Endothelial cell (in vitro differentiated cells): ENCODE data around the gene GCNA. TPM values are rescaled to one million over a fixed set of nuclear protein-coding genes. Genes with fewer than 3 reads are reported as not detected.
"Not testable (repeated sequence)": the region's sequence is repeated elsewhere in the genome, so short reads cannot be mapped to it uniquely, and the experiment has no call there.

Source experiments
- DNase-seq: peaks from one replicate; pipeline ENCODE4 v3.0.0; 2021; ENCODE audit warnings: low spot score
- H3K27ac Mint-ChIP-seq: one replicate; pipeline ENCODE4 v1.8.0; 2021; ENCODE audit warnings: mixed read lengths, inconsistent platforms; ENCODE audit not compliant: unreplicated experiment
- H3K27me3 Mint-ChIP-seq: one replicate; pipeline ENCODE4 v1.8.0; 2021; ENCODE audit warnings: mild to moderate bottlenecking, moderate library complexity, mixed read lengths, inconsistent platforms; ENCODE audit not compliant: unreplicated experiment
- H3K36me3 Mint-ChIP-seq: one replicate; pipeline ENCODE4 v1.8.0; 2021; ENCODE audit warnings: mild to moderate bottlenecking, low read depth, mixed read lengths, inconsistent platforms; ENCODE audit not compliant: unreplicated experiment
- H3K4me1 Mint-ChIP-seq: one replicate; pipeline ENCODE4 v1.8.0; 2021; ENCODE audit warnings: mild to moderate bottlenecking, mixed read lengths, inconsistent platforms; ENCODE audit not compliant: unreplicated experiment
- H3K4me3 Mint-ChIP-seq: one replicate; pipeline ENCODE4 v1.8.0; 2021; ENCODE audit warnings: mild to moderate bottlenecking, mixed read lengths, inconsistent platforms; ENCODE audit not compliant: unreplicated experiment
- H3K9me3 Mint-ChIP-seq: one replicate; pipeline ENCODE4 v1.8.0; 2021; ENCODE audit warnings: mixed read lengths, inconsistent platforms; ENCODE audit not compliant: unreplicated experiment
- total RNA-seq: library from RNA; stranded (reverse); fragmentation: NEBNext Ultra II Directional; extraction: Animal tissue kit (Norgen Biotek cat#: 25700); gene quantifications from one replicate; pipeline ENCODE4 v1.2.1, GENCODE V29; 2021; ENCODE audit not compliant: unreplicated experiment
- TF ChIP-seq, protein P1 (sequence below): fragments of 200-600 bp; sonication (generic); IDR thresholded peaks from one replicate; pipeline ENCODE4 v1.5.0; 2021; ENCODE audit warnings: antibody characterized with exemption; ENCODE audit not compliant: unreplicated experiment

The GCNA gene
- total RNA-seq, 1 donor from 2014 or later = 3.0 TPM

GRCh38 chrX:71638409-71638808 is 60.2 kb downstream of the GCNA start:
- Mint-ChIP-seq H3K27me3 (peaks cover 2% of the 10 kb centered on the region), H3K4me1 (no peaks in the 10 kb centered on the region), H3K9me3 (no peaks in the 10 kb centered on the region), H3K27ac (no peak overlapping the region), H3K4me3 (no peak overlapping the region), H3K36me3 (no peaks in the 10 kb centered on the region)
- TF ChIP-seq, protein P1, sequence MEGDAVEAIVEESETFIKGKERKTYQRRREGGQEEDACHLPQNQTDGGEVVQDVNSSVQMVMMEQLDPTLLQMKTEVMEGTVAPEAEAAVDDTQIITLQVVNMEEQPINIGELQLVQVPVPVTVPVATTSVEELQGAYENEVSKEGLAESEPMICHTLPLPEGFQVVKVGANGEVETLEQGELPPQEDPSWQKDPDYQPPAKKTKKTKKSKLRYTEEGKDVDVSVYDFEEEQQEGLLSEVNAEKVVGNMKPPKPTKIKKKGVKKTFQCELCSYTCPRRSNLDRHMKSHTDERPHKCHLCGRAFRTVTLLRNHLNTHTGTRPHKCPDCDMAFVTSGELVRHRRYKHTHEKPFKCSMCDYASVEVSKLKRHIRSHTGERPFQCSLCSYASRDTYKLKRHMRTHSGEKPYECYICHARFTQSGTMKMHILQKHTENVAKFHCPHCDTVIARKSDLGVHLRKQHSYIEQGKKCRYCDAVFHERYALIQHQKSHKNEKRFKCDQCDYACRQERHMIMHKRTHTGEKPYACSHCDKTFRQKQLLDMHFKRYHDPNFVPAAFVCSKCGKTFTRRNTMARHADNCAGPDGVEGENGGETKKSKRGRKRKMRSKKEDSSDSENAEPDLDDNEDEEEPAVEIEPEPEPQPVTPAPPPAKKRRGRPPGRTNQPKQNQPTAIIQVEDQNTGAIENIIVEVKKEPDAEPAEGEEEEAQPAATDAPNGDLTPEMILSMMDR = no peak
- no peak for DNase-seq

GRCh38 chrX:71640002-71640401 is 61.8 kb downstream of the GCNA start:
- Mint-ChIP-seq H3K4me3 (no peak overlapping the region), H3K27ac (no peak overlapping the region), H3K9me3 (no peaks in the 10 kb centered on the region), H3K27me3 (peaks cover 2% of the 10 kb centered on the region), H3K4me1 (no peaks in the 10 kb centered on the region), H3K36me3 (no peaks in the 10 kb centered on the region)
- TF ChIP-seq, protein P1 = no peak
- DNase-seq = no peak

DNA sequence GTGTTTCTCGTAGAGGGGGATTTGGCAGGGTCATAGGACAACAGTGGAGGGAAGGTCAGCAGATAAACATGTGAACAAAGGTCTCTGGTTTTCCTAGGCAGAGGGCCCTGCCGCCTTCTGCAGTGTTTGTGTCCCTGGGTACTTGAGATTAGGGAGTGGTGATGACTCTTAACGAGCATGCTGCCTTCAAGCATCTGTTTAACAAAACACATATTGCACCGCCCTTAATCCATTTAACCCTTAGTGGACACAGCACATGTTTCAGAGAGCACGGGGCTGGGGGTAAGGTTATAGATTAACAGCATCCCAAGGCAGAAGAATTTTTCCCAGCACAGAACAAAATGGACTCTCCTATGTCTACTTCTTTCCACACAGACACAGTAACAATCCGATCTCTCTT is 66.2 kb downstream of the GCNA start:
- not testable (repeated sequence) for H3K4me1 Mint-ChIP-seq, H3K27me3 Mint-ChIP-seq, H3K4me3 Mint-ChIP-seq, H3K36me3 Mint-ChIP-seq, H3K27ac Mint-ChIP-seq, H3K9me3 Mint-ChIP-seq, DNase-seq

GRCh38 chrX:71650333-71650969 is 72.2 kb downstream of the GCNA start:
- H3K27me3 Mint-ChIP-seq = no peaks in the 10 kb centered on the region
- H3K4me3 Mint-ChIP-seq = no peak overlapping the region
- H3K9me3 Mint-ChIP-seq = no peaks in the 10 kb centered on the region
- no peak overlapping the region for H3K27ac Mint-ChIP-seq
- H3K36me3 Mint-ChIP-seq = no peaks in the 10 kb centered on the region
- TF ChIP-seq, protein P1 = no peak
- H3K4me1 Mint-ChIP-seq = no peaks in the 10 kb centered on the region
- DNase-seq = no peak

DNA sequence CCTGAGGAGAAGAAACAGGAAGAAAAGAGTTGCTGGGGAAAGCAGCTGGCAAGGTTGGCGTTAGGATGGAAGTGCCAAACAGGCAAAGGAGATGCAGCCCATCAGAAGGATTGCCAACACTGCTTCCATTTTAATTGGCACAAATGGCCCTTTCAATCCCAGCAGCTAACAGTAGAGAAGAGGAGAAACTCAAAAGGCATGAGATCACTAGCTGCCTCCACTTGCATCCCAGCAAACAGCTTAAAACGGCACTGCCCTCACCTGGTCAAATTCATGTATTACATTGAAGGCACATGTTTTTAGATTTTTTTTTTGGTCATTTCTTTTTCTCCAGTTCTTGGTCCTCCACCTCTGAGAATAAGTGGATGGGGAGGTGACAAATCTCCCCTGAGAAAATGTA is 74.2 kb downstream of the GCNA start:
- Mint-ChIP-seq H3K4me1 (no peaks in the 10 kb centered on the region), H3K27ac (no peak overlapping the region), H3K36me3 (no peaks in the 10 kb centered on the region), H3K27me3 (no peaks in the 10 kb centered on the region), H3K4me3 (no peak overlapping the region), H3K9me3 (no peaks in the 10 kb centered on the region)
- peak; percentile 54 for DNase-seq
- TF ChIP-seq, protein P1 = peak; percentile 54
